Tibial artery (tissue), 4 donors: ENCODE data around the gene MEDAG.

Experiments
- DNase-seq, 2 donors: peaks; one replicate each; pipeline ENCODE4 v3.0.0-alpha.2; 2019
- H3K27ac ChIP-seq, 2 donors: fragments of 200-600 bp; sonication (generic) in 1 of 2; 1 replicate in 1 of 2; 2 replicates in 1 of 2; pipeline ENCODE4 v1.5.1; 2018 to 2019; ENCODE audit warnings: mild to moderate bottlenecking in 1 of 2
- H3K27me3 ChIP-seq, 2 donors: fragments of 200-600 bp; sonication (generic) in 1 of 2; one replicate each; pipeline versions ENCODE4 v1.5.1 to v1.6.0; 2016 to 2019
- H3K36me3 ChIP-seq, 3 donors: fragments of 200-600 bp; sonication (generic) in 2 of 3; one replicate each; pipeline ENCODE4 v1.5.1; 2016 to 2019; ENCODE audit warnings: mild to moderate bottlenecking in 2 of 3
- H3K4me1 ChIP-seq, 4 donors: fragments of 200-600 bp; sonication (generic) in 2 of 4; 1 replicate in 3 of 4; 2 replicates in 1 of 4; pipeline ENCODE4 v1.5.1; 2016 to 2019
- H3K4me3 ChIP-seq, 2 donors: fragments of 200-600 bp; sonication (generic) in 1 of 2; 1 replicate in 1 of 2; 2 replicates in 1 of 2; pipeline ENCODE4 v1.5.1; 2018 to 2019; ENCODE audit warnings: mild to moderate bottlenecking in 2 of 2
- H3K9me3 ChIP-seq, 3 donors: fragments of 200-600 bp; sonication (generic) in 1 of 3; one replicate each; pipeline ENCODE4 v1.5.1; 2016 to 2019
- intact Hi-C: fragments of 100-400 bp; cut with DNase I; formaldehyde crosslinking; loops from one replicate; pipeline ENCODE4 v1.15.0; 2023; ENCODE audit warnings: low total_unique reads
- TF ChIP-seq, protein P1 (sequence below), 2 experiments: fragments of 200-600 bp in 1 of 2; fragments of 450-650 bp in 1 of 2; IDR thresholded peaks; one replicate each; pipeline ENCODE4 v1.5.1; 2017 to 2019; ENCODE audit warnings: antibody characterized with exemption in 2 of 2, mild to moderate bottlenecking in 1 of 2, moderate library complexity in 1 of 2

Gene MEDAG

DNA sequence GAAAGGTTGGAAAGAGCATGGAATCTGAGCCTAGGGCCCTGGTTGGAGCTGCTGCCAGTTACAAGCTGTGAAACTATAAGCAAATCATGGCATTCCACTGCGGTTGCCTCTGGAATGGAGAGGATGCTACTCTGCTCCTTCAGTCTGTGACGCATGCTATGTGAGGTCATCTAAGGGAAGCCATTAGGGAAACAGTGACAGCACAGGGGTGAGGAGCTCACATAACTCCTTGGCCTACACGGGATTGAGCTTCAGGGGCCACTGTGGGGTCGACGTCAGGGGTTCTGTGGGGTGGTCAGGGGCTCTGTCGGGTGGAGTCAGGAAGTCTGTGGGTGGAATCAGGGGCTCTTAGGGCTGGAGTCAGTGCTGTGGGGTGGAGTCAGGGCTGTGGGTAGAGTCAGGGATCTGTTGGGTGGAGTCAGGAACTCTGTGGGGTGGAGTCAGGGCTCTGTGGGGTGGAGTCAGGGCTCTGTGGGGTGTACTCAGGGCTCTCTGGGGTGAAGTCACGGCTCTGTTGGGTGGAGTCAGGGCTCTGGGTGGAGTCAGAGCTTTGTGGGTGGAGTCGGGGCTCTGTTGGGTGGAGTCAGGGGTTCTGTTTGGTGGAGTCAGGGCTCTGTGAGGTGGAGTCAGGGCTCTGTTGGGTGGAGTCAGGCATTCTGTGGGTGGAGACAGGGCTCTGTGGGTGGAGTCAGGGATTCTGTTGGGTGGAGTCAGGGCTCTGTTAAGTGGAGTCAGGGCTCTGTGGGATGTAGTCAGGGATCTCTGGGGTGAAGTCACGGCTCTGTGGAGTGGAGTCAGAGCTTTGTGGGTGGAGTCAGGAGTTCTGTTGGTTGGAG lies 35.8 kb upstream of the MEDAG start:
- H3K4me1 ChIP-seq: peaks cover 0 to 72% (median 62%) of the 10 kb centered on the region in 4 donors
- peak overlapping the region; percentile 92 to 93 for H3K27ac ChIP-seq
- no peaks in the 10 kb centered on the region for H3K27me3 ChIP-seq
- TF ChIP-seq, protein P1, sequence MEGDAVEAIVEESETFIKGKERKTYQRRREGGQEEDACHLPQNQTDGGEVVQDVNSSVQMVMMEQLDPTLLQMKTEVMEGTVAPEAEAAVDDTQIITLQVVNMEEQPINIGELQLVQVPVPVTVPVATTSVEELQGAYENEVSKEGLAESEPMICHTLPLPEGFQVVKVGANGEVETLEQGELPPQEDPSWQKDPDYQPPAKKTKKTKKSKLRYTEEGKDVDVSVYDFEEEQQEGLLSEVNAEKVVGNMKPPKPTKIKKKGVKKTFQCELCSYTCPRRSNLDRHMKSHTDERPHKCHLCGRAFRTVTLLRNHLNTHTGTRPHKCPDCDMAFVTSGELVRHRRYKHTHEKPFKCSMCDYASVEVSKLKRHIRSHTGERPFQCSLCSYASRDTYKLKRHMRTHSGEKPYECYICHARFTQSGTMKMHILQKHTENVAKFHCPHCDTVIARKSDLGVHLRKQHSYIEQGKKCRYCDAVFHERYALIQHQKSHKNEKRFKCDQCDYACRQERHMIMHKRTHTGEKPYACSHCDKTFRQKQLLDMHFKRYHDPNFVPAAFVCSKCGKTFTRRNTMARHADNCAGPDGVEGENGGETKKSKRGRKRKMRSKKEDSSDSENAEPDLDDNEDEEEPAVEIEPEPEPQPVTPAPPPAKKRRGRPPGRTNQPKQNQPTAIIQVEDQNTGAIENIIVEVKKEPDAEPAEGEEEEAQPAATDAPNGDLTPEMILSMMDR (IDR thresholded peaks at IDR 0.05): no peak
- H3K9me3 ChIP-seq: no peaks in the 10 kb centered on the region
- H3K36me3 ChIP-seq: no peaks in the 10 kb centered on the region
- peak overlapping the region in 1 of 2 donors; percentile 7 for H3K4me3 ChIP-seq
- peak; percentile 96 to 99 for DNase-seq
- intact Hi-C loops: no loop called here

- H3K4me3 ChIP-seq: peak overlapping the region; percentile 4 to 5
- H3K27me3 ChIP-seq: no peaks in the 10 kb centered on the region
- peak overlapping the region; percentile 92 to 93 for H3K27ac ChIP-seq
- no peaks in the 10 kb centered on the region for H3K36me3 ChIP-seq
- intact Hi-C loops: no loop called here
- no peaks in the 10 kb centered on the region for H3K9me3 ChIP-seq
- peaks cover 0 to 65% (median 55%) of the 10 kb centered on the region in 4 donors for H3K4me1 ChIP-seq
- TF ChIP-seq, protein P1 (IDR thresholded peaks at IDR 0.05): no peak
- DNase-seq: no peak
Observed at GRCh38 chr13:30870916-30871587, 35.0 kb upstream of the MEDAG start.

DNA sequence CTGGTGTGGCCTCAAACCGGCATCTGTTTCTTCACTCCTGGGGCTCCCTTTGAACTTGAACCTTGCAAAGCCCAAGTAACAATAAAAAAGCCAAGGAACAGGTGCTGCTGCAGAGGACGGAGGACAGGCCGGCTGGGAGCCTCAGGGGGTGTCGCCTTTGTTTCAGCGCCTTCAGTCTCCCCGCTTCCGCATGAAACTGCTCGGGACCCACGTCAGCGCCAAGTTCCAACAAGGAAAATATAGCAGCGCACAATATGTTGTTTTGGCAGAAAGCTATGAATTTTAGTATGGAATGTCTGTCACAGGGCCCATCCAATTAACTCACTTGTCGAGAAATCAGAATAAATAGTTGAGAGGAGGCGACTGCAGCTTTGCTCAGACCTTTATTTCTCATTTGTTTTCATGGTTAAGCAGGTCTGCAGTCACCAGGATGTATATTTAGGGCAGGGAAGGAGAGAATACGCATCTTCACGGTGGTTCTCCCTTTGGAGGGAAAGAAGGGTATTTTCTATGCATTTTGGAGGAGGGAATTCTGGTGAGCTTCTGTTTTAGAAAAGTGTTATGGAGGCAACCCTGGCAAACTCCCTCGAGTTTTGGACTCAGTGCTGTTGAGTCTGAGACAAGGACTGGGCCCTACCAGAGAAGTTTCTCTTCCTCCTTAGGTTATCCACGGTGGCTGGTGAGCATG lies 34.3 kb upstream of the MEDAG start:
- H3K27me3 ChIP-seq: no peaks in the 10 kb centered on the region
- peak overlapping the region; percentile 4 to 5 for H3K4me3 ChIP-seq
- no peaks in the 10 kb centered on the region for H3K9me3 ChIP-seq
- H3K4me1 ChIP-seq: peaks cover 0 to 70% (median 53%) of the 10 kb centered on the region in 4 donors
- no peak for DNase-seq
- no peaks in the 10 kb centered on the region for H3K36me3 ChIP-seq
- H3K27ac ChIP-seq: peak overlapping the region; percentile 92 to 93
- TF ChIP-seq, protein P1 (IDR thresholded peaks at IDR 0.05): no peak
- intact Hi-C loops: no loop called here

- TF ChIP-seq, protein P1 (IDR thresholded peaks at IDR 0.05): no peak
- Histone ChIP-seq H3K27me3 (no peaks in the 10 kb centered on the region), H3K4me1 (peaks cover 0 to 75% (median 54%) of the 10 kb centered on the region in 4 donors), H3K36me3 (no peaks in the 10 kb centered on the region), H3K27ac (peak overlapping the region; percentile 92 to 93), H3K4me3 (no peak overlapping the region), H3K9me3 (no peaks in the 10 kb centered on the region)
- DNase-seq: no peak
- intact Hi-C loops: no loop called here
Observed at GRCh38 chr13:30872276-30872594, 33.8 kb upstream of the MEDAG start.

GRCh38 chr13:30872685-30873461 lies 33.2 kb upstream of the MEDAG start:
- Histone ChIP-seq H3K4me3 (no peak overlapping the region), H3K27me3 (no peaks in the 10 kb centered on the region), H3K9me3 (no peaks in the 10 kb centered on the region), H3K4me1 (peaks cover 0 to 81% (median 60%) of the 10 kb centered on the region in 4 donors), H3K36me3 (no peaks in the 10 kb centered on the region), H3K27ac (peak overlapping the region; percentile 92 to 93)
- TF ChIP-seq, protein P1 (IDR thresholded peaks at IDR 0.05): no peak
- intact Hi-C loops: no loop called here
- DNase-seq: peak; percentile 87 to 88
